Measurements from ENCODE around the gene PLSCR1.

The PLSCR1 gene

GRCh38 chr3:146544002-146544928 is at the start of gene PLSCR1:
Gene PLSCR1 (minus strand): TSS chr3:146544607. CDS start chr3:146536552, 8,055 bp downstream.
- DNase-seq = peak; percentile 78

- no peak for DNase-seq
Measured at GRCh38 chr3:146593776-146594175, 49.4 kb upstream of the PLSCR1 start.

- DNase-seq = no peak
Measured at GRCh38 chr3:146590521-146590920, 46.1 kb upstream of the PLSCR1 start.

GRCh38 chr3:146589899-146590508 is 45.6 kb upstream of the PLSCR1 start:
- peak; percentile 31 for DNase-seq

- no peak for DNase-seq
Measured at GRCh38 chr3:146585156-146585555, 40.7 kb upstream of the PLSCR1 start.

GRCh38 chr3:146581951-146582467 is 37.6 kb upstream of the PLSCR1 start:
- DNase-seq = no peak

GRCh38 chr3:146581080-146581601 is 36.7 kb upstream of the PLSCR1 start:
- no peak for DNase-seq

GRCh38 chr3:146577662-146578061 is 33.3 kb upstream of the PLSCR1 start:
- peak; percentile 6 for DNase-seq

GRCh38 chr3:146575636-146576035 is 31.2 kb upstream of the PLSCR1 start:
- DNase-seq = no peak

- DNase-seq = no peak
Measured at GRCh38 chr3:146574173-146574572, 29.8 kb upstream of the PLSCR1 start.

GRCh38 chr3:146569314-146569713 is 24.9 kb upstream of the PLSCR1 start:
- DNase-seq = no peak

GRCh38 chr3:146566138-146566537 is 21.7 kb upstream of the PLSCR1 start:
- no peak for DNase-seq

- no peak for DNase-seq
Measured at GRCh38 chr3:146561879-146562278, 17.5 kb upstream of the PLSCR1 start.

- no peak for DNase-seq
Measured at GRCh38 chr3:146561463-146561862, 17.1 kb upstream of the PLSCR1 start.

- DNase-seq = no peak
Measured at GRCh38 chr3:146560678-146561077, 16.3 kb upstream of the PLSCR1 start.

- no peak for DNase-seq
Measured at GRCh38 chr3:146559388-146559787, 15.0 kb upstream of the PLSCR1 start.

- no peak for DNase-seq
Measured at GRCh38 chr3:146558781-146559180, 14.4 kb upstream of the PLSCR1 start.

- DNase-seq = no peak
Measured at GRCh38 chr3:146557745-146558144, 13.3 kb upstream of the PLSCR1 start.

- DNase-seq = no peak
Measured at GRCh38 chr3:146555311-146555710, 10.9 kb upstream of the PLSCR1 start.

- DNase-seq = no peak
Measured at GRCh38 chr3:146554151-146554760, 9.8 kb upstream of the PLSCR1 start.

- no peak for DNase-seq
Measured at GRCh38 chr3:146550743-146551510, 6.5 kb upstream of the PLSCR1 start.

GRCh38 chr3:146550070-146550615 is 5.7 kb upstream of the PLSCR1 start:
- DNase-seq = no peak
